GM12864 (cell line): ENCODE results near the gene SRSF1.

Source experiments
- DNase-seq: peaks from one replicate; pipeline ENCODE4 v3.0.0-alpha.2; 2011; ENCODE audit warnings: low read depth
- H3K4me3 ChIP-seq: 2 replicates; pipeline ENCODE4 v1.5.1; 2011; ENCODE audit warnings: mild to moderate bottlenecking, low read depth, low read length, control low read depth
- TF ChIP-seq, protein P1 (sequence below): IDR thresholded peaks from 2 replicates; pipeline ENCODE4 v1.5.1; 2011; ENCODE audit warnings: low read depth, mild to moderate bottlenecking, moderate library complexity, low read length, control low read depth, inconsistent platforms; ENCODE audit errors: missing control alignments

The SRSF1 gene

GRCh38 chr17:58010067-58010799, 3.2 kb upstream of the SRSF1 start:
- H3K4me3 ChIP-seq = no peak overlapping the region
- no peak for DNase-seq
- TF ChIP-seq, protein P1, sequence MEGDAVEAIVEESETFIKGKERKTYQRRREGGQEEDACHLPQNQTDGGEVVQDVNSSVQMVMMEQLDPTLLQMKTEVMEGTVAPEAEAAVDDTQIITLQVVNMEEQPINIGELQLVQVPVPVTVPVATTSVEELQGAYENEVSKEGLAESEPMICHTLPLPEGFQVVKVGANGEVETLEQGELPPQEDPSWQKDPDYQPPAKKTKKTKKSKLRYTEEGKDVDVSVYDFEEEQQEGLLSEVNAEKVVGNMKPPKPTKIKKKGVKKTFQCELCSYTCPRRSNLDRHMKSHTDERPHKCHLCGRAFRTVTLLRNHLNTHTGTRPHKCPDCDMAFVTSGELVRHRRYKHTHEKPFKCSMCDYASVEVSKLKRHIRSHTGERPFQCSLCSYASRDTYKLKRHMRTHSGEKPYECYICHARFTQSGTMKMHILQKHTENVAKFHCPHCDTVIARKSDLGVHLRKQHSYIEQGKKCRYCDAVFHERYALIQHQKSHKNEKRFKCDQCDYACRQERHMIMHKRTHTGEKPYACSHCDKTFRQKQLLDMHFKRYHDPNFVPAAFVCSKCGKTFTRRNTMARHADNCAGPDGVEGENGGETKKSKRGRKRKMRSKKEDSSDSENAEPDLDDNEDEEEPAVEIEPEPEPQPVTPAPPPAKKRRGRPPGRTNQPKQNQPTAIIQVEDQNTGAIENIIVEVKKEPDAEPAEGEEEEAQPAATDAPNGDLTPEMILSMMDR = no peak

- DNase-seq = no peak
- TF ChIP-seq, protein P1 = no peak
- peak overlapping the region; percentile 84 for H3K4me3 ChIP-seq
Observed at GRCh38 chr17:58007781-58008706, 998 bp upstream of the SRSF1 start.

- H3K4me3 ChIP-seq = peak overlapping the region; percentile 84
- TF ChIP-seq, protein P1 = no peak
- no peak for DNase-seq
Observed at GRCh38 chr17:58006560-58006923, 504 bp downstream of the SRSF1 start.

DNA sequence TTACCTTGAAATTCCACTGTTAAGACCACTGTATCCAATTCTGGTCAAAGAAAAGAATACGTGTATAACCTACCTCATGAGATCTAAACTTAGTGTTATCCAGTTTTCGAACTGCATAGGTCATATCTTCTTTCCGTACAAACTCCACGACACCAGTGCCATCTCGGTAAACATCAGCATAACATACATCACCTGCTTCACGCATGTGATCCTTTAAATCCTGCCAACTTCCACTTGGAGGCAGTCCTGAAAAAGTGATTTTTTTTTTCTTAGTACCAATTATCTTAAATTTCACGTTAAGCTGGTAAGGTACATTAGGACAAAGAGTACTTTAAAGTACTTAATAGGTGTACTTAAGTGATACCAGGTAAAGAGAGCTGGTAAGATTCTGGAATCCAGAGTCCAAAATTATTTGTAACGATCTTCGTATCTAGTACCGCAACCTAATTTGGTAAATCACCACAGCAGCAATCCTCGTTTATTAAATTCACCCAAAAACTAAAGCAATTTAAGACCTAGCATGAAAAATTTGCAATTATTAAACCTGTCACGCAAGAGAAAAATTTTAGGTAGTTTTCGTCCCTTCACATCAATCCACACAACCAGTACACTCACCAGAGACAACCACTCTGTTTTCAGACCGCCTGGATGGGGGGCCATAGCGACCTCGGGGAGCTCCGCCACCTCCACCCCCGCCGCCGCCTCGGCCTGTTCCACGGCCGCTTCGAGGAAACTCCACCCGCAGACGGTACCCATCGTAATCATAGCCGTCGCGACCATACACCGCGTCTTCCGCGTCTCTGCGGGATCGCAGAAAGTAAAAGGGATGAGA, 1.1 kb downstream of the SRSF1 start:
- H3K4me3 ChIP-seq = peak overlapping the region; percentile 84
- TF ChIP-seq, protein P1 = no peak
- no peak for DNase-seq

DNA sequence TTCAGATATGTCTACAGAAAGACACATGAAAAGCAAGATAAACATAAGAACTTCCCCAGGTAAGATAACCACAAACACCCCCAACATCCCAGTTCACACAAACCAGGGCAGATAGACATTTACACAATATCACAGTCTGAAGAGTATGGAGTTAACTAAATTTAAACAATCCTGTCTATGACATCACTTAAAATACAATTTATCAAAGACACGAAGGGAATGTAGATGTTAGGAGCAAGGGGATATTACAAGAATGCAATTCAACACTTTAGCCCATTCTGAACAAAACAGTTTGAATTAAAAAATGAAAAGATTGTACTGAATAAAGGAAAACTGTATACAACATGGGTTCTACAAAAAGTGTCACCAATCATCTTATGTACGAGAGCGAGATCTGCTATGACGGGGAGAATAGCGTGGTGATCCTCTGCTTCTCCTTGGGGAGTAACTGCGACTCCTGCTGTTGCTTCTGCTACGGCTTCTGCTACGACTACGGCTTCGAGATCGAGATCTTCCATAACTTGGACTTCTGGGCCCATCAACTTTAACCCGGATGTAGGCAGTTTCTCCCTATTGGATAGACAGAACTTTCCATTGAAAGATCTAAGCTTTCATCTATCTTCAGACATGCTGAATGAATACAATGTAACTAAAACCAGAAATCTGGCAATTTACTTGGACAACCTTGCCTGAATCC, 1.9 kb downstream of the SRSF1 start:
- peak overlapping the region; percentile 84 for H3K4me3 ChIP-seq
- TF ChIP-seq, protein P1 = no peak
- no peak for DNase-seq

DNA sequence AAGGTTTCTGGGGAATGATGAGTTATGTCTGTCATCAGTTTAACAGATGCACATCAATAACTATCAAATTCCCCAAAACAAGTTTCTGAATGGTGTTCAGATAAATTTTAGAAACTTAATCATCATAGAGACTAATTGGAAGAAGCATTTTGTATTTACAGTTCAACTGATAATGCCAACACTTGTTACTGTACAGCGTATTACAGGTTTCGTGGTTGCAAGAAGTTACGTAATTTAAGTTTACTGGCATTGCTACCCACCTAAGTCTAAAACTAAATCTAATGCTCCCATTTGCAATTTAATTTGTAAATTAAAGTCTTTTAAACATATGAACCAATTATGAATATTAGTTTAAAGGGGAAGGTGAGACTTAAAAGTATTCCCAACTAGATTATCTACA, 3.0 kb downstream of the SRSF1 start:
- H3K4me3 ChIP-seq = no peak overlapping the region; the same call in 1 of the 2 replicates
- DNase-seq = no peak
- TF ChIP-seq, protein P1 = no peak
